ENCODE data around the gene ALDH1L1. TPM values are rescaled to one million over a fixed set of nuclear protein-coding genes. Genes with fewer than 3 reads are reported as not detected.

Gene ALDH1L1
- total RNA-seq, 1 experiment from 2014 or later: 0.41 TPM

DNA sequence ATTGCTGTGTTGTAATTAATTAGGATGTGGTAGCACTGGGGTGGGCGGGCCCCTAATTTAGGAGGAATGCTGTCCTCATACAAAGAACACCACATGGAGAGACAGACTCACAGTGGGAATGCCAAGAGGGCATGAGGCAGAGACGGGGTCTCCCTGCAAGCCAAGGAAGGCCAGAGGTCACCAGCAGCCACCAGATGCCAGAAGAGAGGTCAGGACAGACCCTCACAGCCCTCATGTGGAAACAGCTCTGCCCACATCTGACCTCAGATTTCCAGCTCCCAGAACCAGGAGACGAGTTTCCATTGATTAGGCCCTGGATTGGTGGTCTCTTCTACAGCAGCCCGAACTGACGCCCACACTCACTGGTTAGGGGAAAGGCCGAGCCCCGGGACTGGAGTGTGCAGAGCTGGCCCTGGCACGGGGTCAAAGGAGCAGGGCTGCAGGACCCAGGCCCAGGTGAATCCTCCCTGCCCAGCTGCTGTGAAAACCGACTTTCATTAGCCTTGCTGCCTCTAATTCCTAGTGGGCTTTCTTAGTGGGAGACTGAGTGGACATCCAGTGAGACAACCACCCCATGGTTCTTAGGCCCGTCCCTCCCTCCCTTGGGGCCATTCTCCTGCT lies 53.5 kb downstream of the ALDH1L1 start:
- Mint-ChIP-seq H3K27ac (ENCODE audit: unreplicated experiment) (no peak overlapping the region), H3K27me3 (ENCODE audit: insufficient read depth, unreplicated experiment) (peaks cover under 1% of the 10 kb centered on the region), H3K36me3 (ENCODE audit: insufficient read depth, unreplicated experiment) (no peaks in the 10 kb centered on the region), H3K9me3 (ENCODE audit: unreplicated experiment) (no peaks in the 10 kb centered on the region), H3K4me1 (ENCODE audit: low read depth, unreplicated experiment) (no peaks in the 10 kb centered on the region), H3K4me3 (ENCODE audit: unreplicated experiment) (no peak overlapping the region)
- intact Hi-C loops (cut with micrococcal nuclease; ENCODE audit: unreplicated experiment): no loop called here
- TF ChIP-seq, protein P1, sequence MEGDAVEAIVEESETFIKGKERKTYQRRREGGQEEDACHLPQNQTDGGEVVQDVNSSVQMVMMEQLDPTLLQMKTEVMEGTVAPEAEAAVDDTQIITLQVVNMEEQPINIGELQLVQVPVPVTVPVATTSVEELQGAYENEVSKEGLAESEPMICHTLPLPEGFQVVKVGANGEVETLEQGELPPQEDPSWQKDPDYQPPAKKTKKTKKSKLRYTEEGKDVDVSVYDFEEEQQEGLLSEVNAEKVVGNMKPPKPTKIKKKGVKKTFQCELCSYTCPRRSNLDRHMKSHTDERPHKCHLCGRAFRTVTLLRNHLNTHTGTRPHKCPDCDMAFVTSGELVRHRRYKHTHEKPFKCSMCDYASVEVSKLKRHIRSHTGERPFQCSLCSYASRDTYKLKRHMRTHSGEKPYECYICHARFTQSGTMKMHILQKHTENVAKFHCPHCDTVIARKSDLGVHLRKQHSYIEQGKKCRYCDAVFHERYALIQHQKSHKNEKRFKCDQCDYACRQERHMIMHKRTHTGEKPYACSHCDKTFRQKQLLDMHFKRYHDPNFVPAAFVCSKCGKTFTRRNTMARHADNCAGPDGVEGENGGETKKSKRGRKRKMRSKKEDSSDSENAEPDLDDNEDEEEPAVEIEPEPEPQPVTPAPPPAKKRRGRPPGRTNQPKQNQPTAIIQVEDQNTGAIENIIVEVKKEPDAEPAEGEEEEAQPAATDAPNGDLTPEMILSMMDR (IDR thresholded peaks at IDR 0.05; ENCODE audit: insufficient read depth in 1 of 2, low read depth in 1 of 2, low read length in 1 of 2, severe bottlenecking in 1 of 2, unreplicated experiment in 1 of 2): no peak
- POLR2A ChIA-PET: no interaction called here
- Histone ChIP-seq H3K9me3 (no peaks in the 10 kb centered on the region), H3K36me3 (ENCODE audit: control insufficient read depth, insufficient read depth, low read length) (no peaks in the 10 kb centered on the region), H3K27me3 (replicated peaks; ENCODE audit: control insufficient read depth, insufficient read depth, low read length) (no peaks in the 10 kb centered on the region), H3K4me1 (no peaks in the 10 kb centered on the region), H3K4me3 (ENCODE audit: low read depth, low read length) (no peak overlapping the region)
- DNase-seq: peak in 1 of 2 experiments; percentile 17
- BruUV-seq (replicated peaks): no TSS peak
- CTCF ChIA-PET: no interaction called here

DNA sequence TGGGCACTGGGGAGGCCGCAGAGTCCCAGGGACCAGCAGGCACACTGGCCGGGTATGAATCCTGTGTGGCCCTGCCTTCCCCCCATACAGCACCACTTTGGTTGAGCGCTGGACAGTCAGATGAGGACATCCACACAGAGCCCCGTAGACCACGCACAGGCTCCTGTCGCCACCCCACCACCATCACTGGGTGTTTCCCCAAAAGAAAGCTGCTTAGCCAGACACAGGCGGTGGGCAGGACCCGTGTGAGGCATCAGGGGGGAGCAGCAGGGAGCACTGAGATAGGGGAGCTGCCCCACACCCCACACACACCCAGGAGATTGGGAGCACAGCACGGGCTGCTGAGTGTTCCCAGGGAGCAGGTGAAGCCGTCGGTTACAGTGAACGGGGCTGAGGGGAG lies 54.1 kb downstream of the ALDH1L1 start:
- Mint-ChIP-seq H3K27ac (ENCODE audit: unreplicated experiment) (no peak overlapping the region), H3K4me3 (ENCODE audit: unreplicated experiment) (no peak overlapping the region), H3K4me1 (ENCODE audit: low read depth, unreplicated experiment) (no peaks in the 10 kb centered on the region), H3K36me3 (ENCODE audit: insufficient read depth, unreplicated experiment) (no peaks in the 10 kb centered on the region), H3K9me3 (ENCODE audit: unreplicated experiment) (no peaks in the 10 kb centered on the region), H3K27me3 (ENCODE audit: insufficient read depth, unreplicated experiment) (peaks cover 4% of the 10 kb centered on the region)
- intact Hi-C loops (cut with micrococcal nuclease; ENCODE audit: unreplicated experiment): no loop called here
- CTCF ChIA-PET: no interaction called here
- DNase-seq: peak in 1 of 2 experiments; percentile 17
- no peaks in the 10 kb centered on the region for H3K27me3 ChIP-seq (replicated peaks; ENCODE audit: control insufficient read depth, insufficient read depth, low read length)
- no peaks in the 10 kb centered on the region for H3K4me1 ChIP-seq
- no peak overlapping the region for H3K4me3 ChIP-seq (ENCODE audit: low read depth, low read length)
- H3K36me3 ChIP-seq (ENCODE audit: control insufficient read depth, insufficient read depth, low read length): no peaks in the 10 kb centered on the region
- TF ChIP-seq, protein P1 (IDR thresholded peaks at IDR 0.05; ENCODE audit: insufficient read depth in 1 of 2, low read depth in 1 of 2, low read length in 1 of 2, severe bottlenecking in 1 of 2, unreplicated experiment in 1 of 2): no peak
- BruUV-seq (replicated peaks): no TSS peak
- POLR2A ChIA-PET: no interaction called here
- H3K9me3 ChIP-seq: no peaks in the 10 kb centered on the region

- H3K9me3 Mint-ChIP-seq (ENCODE audit: unreplicated experiment): no peaks in the 10 kb centered on the region
- DNase-seq: peak in 1 of 2 experiments; percentile 22
- CTCF ChIA-PET: no interaction called here
- H3K4me1 Mint-ChIP-seq (ENCODE audit: low read depth, unreplicated experiment): no peaks in the 10 kb centered on the region
- Histone ChIP-seq H3K4me3 (ENCODE audit: low read depth, low read length) (no peak overlapping the region), H3K9me3 (no peaks in the 10 kb centered on the region), H3K4me1 (no peaks in the 10 kb centered on the region), H3K36me3 (ENCODE audit: control insufficient read depth, insufficient read depth, low read length) (no peaks in the 10 kb centered on the region), H3K27me3 (replicated peaks; ENCODE audit: control insufficient read depth, insufficient read depth, low read length) (no peaks in the 10 kb centered on the region)
- no peak overlapping the region for H3K27ac Mint-ChIP-seq (ENCODE audit: unreplicated experiment)
- BruUV-seq (replicated peaks): no TSS peak
- H3K4me3 Mint-ChIP-seq (ENCODE audit: unreplicated experiment): no peak overlapping the region
- TF ChIP-seq, protein P1 (IDR thresholded peaks at IDR 0.05; ENCODE audit: insufficient read depth in 1 of 2, low read depth in 1 of 2, low read length in 1 of 2, severe bottlenecking in 1 of 2, unreplicated experiment in 1 of 2): no peak
- peaks cover 4% of the 10 kb centered on the region for H3K27me3 Mint-ChIP-seq (ENCODE audit: insufficient read depth, unreplicated experiment)
- intact Hi-C loops (cut with micrococcal nuclease; ENCODE audit: unreplicated experiment): no loop called here
- no peaks in the 10 kb centered on the region for H3K36me3 Mint-ChIP-seq (ENCODE audit: insufficient read depth, unreplicated experiment)
- POLR2A ChIA-PET: no interaction called here
Observed at GRCh38 chr3:126125781-126126251, 54.6 kb downstream of the ALDH1L1 start.

All from Caco-2 (cell line).